GM18873 (cell line): ENCODE results near the gene SLC17A1.

ENCODE experiments used
- ATAC-seq: cut with Tn5 transposase; IDR thresholded peaks from one replicate; pipeline ENCODE4 v1.9.1; 2021; ENCODE audit warnings: mild to moderate bottlenecking, moderate library complexity, moderate number of reproducible peaks; ENCODE audit not compliant: unreplicated experiment, low FRiP score

The SLC17A1 gene, protein sequence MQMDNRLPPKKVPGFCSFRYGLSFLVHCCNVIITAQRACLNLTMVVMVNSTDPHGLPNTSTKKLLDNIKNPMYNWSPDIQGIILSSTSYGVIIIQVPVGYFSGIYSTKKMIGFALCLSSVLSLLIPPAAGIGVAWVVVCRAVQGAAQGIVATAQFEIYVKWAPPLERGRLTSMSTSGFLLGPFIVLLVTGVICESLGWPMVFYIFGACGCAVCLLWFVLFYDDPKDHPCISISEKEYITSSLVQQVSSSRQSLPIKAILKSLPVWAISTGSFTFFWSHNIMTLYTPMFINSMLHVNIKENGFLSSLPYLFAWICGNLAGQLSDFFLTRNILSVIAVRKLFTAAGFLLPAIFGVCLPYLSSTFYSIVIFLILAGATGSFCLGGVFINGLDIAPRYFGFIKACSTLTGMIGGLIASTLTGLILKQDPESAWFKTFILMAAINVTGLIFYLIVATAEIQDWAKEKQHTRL

GRCh38 chr6:25831532-25832306, at the start of gene SLC17A1:
SLC17A1 (minus strand) TSS chr6:25832052; CDS start chr6:25830557, 1,495 bp downstream.
- ATAC-seq: no peak

DNA sequence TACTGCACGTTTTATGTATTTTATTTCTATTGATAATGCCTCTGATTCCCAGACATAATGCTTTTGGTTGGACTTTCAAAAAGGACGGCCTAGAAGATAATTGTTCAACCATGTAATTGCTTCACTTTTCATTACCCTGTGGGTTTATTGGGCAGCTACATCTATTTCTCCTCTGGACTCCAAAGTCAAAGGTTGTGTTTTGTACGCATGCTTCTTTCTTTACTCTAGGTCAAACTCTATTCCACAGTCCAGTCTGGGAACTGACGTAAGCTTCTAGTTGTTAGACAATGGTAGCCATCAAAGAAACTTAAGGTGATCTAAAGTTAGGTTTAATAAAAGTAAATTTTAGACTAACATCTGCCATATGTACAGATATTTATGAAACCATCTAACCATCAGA, 48.7 kb upstream of the SLC17A1 start:
- ATAC-seq: no peak

- ATAC-seq: no peak
Observed at GRCh38 chr6:25878721-25879322, 47.0 kb upstream of the SLC17A1 start.

GRCh38 chr6:25875926-25876602, 44.2 kb upstream of the SLC17A1 start:
- ATAC-seq: no peak

GRCh38 chr6:25875563-25875905, 43.7 kb upstream of the SLC17A1 start:
- ATAC-seq: no peak

DNA sequence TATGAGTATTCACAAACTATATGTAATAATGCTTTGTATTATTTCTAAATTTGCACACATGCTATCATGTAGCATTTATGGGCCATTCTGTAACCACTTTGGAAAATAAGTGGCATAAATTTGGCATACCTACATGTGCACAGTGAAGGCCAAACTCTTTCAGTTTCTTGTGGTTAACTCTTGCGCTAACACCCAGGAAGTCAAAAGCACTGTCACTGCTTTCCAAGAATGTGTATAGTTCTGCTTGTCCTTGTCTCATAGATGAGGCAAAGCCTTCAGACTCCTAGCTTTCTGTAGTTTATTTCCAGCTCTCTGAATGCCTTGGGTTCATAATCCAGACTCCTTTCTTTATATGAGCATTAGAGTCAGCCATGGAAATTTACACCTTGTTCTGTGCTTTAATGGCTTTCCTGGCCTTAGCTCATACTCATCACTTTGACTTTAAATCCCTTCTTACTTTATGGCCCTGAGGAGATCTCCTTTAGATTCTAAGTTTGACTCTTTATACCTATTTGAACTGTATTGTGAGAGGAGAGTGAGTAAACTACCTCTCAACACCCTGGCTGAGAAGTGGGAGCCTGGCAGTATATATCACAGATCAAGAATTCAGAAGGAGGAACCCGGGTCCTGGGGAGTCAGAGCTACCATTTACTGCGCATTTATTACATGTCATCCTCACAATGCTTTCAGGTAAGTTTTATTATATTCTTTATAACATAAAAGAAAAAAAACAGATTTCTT, 43.1 kb upstream of the SLC17A1 start:
- no peak for ATAC-seq

DNA sequence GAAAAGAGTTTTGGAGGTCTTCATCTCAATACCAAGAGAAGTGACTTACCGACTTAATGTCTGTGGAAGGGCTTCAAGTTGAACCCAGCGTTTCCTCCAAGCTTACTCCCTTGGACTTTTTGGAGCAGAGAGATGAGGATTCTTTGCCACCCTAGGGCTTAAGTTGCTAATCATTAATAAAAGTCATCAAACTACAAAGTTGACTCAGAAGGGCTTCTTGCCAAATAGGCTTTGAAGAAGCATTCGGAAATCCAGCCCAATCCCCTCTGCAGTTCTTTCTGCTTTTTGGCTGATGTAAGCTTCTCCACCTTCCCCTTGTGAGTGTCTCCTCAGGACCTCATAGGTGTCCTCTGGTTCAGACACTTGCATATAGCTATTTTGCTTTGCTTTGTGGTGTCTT, 42.3 kb upstream of the SLC17A1 start, which contains the start of gene SLC17A3:
SLC17A3 (minus strand) TSS at position 126 of the 400 bp plus-strand sequence. CDS start 5,856 bp downstream, outside the sequence.
- no peak for ATAC-seq

- no peak for ATAC-seq
Observed at GRCh38 chr6:25872814-25873213, 41.0 kb upstream of the SLC17A1 start.

GRCh38 chr6:25869840-25870239, 38.0 kb upstream of the SLC17A1 start:
- ATAC-seq: no peak

- ATAC-seq: no peak
Observed at GRCh38 chr6:25868436-25869183, 36.8 kb upstream of the SLC17A1 start.

- no peak for ATAC-seq
Observed at GRCh38 chr6:25866011-25866410, 34.2 kb upstream of the SLC17A1 start.

- ATAC-seq: no peak
Observed at GRCh38 chr6:25863360-25863759, 31.5 kb upstream of the SLC17A1 start.

- no peak for ATAC-seq
Observed at GRCh38 chr6:25862199-25862598, 30.3 kb upstream of the SLC17A1 start.

- no peak for ATAC-seq
Observed at GRCh38 chr6:25852756-25853155, 20.9 kb upstream of the SLC17A1 start.

DNA sequence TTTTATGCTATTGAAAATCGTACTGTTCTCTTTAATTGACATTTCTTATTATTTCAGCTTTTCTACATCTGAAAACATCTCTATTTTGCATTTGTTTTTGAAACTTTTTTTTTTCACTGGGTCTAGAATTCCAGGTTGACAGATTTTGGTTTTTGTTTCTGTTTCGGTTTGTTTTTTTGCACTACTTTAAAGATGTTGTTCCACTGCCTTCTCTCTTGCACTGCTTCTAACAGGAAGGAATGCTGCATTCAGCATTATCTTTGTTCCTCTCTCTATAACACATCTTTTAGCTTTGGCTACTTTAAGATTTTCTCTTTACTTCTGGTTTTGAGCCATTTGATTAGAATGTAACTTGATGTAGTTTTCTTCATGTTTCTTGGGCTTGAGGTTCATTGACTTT, 20.1 kb upstream of the SLC17A1 start:
- ATAC-seq: no peak

GRCh38 chr6:25844518-25844917, 12.7 kb upstream of the SLC17A1 start:
- ATAC-seq: no peak

- no peak for ATAC-seq
Observed at GRCh38 chr6:25842526-25842925, 10.7 kb upstream of the SLC17A1 start.

GRCh38 chr6:25835442-25836283, 3.8 kb upstream of the SLC17A1 start:
- ATAC-seq: no peak
